Measurements from ENCODE around the gene AXL. TPM values are rescaled to one million over a fixed set of nuclear protein-coding genes. Genes with fewer than 3 reads are reported as not detected.
A peak's percentile ranks its signal among the peaks of the same experiment; 100 is the strongest.

Gene AXL
- total and polyA plus RNA-seq, 9 of the 15 experiments (the other 6 are each of a cell fraction or from before 2014, with no cell fraction given): 0.80 to 6.6 (median 1.6) TPM

DNA sequence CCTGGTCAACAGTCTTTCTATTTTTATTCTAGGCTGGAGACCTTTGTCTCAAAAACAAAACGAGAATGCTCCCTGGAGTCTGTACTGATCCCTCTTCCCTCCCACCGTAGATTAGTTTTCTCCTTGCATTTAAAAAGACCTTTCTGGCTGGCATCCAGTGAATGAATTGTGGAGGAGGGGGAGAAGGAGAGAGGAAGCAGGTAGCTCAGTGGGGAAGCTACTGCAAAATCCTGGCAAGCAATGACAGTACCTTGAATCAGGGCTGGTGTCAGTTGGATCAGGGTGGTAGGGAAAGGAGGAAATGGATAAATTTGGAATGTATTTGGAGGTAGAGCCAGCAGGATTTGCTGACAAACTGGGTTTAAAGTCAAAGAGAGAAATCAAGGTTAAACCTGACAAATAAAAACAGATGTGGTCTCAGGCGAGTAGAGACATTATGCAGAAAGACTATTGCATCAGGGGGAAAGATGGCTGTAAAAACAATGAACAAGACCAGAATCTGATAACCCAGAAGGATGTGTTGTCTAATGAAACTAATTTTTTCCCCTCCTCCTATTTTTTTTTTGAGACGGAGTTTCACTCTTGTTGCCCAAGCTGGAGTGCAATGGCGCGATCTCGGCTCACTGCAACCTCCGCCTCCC, 29.5 kb upstream of the AXL start:
- intact Hi-C loops (cut with micrococcal nuclease): no loop called here
- DNase-seq (ENCODE audit: extremely low read depth in 1 of 4, low spot score in 3 of 4) (no peak), FAIRE-seq (no peak), ATAC-seq (no peak)
- no peaks in the 10 kb centered on the region for H3K9me1 ChIP-seq (ENCODE audit: control insufficient read depth, insufficient read depth, low read length)
- no peak overlapping the region for H3K9ac ChIP-seq (ENCODE audit: insufficient read depth in 1 of 2, low read depth in 2 of 2, low read length in 2 of 2)
- no peak overlapping the region for H2AFZ ChIP-seq (ENCODE audit: low read depth, low read length)
- TF ChIP-seq SRF (CRISPR knock-in tag; IDR thresholded peaks at IDR 0.05) (no peak), ZNF324 (CRISPR knock-in tag; IDR thresholded peaks at IDR 0.05) (no peak), NFIC (IDR thresholded peaks at IDR 0.05) (peak; percentile 47)
- TF ChIP-seq, protein P1, sequence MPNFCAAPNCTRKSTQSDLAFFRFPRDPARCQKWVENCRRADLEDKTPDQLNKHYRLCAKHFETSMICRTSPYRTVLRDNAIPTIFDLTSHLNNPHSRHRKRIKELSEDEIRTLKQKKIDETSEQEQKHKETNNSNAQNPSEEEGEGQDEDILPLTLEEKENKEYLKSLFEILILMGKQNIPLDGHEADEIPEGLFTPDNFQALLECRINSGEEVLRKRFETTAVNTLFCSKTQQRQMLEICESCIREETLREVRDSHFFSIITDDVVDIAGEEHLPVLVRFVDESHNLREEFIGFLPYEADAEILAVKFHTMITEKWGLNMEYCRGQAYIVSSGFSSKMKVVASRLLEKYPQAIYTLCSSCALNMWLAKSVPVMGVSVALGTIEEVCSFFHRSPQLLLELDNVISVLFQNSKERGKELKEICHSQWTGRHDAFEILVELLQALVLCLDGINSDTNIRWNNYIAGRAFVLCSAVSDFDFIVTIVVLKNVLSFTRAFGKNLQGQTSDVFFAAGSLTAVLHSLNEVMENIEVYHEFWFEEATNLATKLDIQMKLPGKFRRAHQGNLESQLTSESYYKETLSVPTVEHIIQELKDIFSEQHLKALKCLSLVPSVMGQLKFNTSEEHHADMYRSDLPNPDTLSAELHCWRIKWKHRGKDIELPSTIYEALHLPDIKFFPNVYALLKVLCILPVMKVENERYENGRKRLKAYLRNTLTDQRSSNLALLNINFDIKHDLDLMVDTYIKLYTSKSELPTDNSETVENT (CRISPR knock-in tag; IDR thresholded peaks at IDR 0.05): no peak
- no peaks in the 10 kb centered on the region for H4K20me1 ChIP-seq (replicated peaks; ENCODE audit: control insufficient read depth, insufficient read depth, low read length)
- BruUV-seq (replicated peaks): no TSS peak
- CTCF ChIA-PET (ENCODE audit: low intra/inter-chr PET ratio): no interaction called here
- H3K4me3 ChIP-seq: no peak overlapping the region
- peaks cover 4 to 14% of the 10 kb centered on the region in 2 experiments; a peak in 2 of 5 replicates for H3K27me3 ChIP-seq (ENCODE audit: control insufficient read depth in 2 of 2, insufficient read depth in 2 of 2, low read length in 2 of 2)
- H3K4me1 ChIP-seq (replicated peaks in 1 of 2; ENCODE audit: control insufficient read depth in 2 of 2, insufficient read depth in 2 of 2, low read length in 2 of 2): peaks cover 5 to 13% of the 10 kb centered on the region in 2 experiments; a peak in 4 of 5 replicates
- WGBS (ENCODE audit: insufficient coverage, low coverage, missing lambda C conversion rate): 40% methylated on average over 8 of the region's 8 CpGs
- H3K27ac ChIP-seq (ENCODE audit: extremely low read depth, low read depth, low read length): no peak overlapping the region
- H3K9me3 ChIP-seq (replicated peaks; ENCODE audit: control insufficient read depth, insufficient read depth, low read depth, low read length): no peaks in the 10 kb centered on the region
- POLR2A ChIA-PET: no interaction called here
- in situ Hi-C loops (cut with MboI): no loop called here
- no peaks in the 10 kb centered on the region for H3K36me3 ChIP-seq (ENCODE audit: control insufficient read depth, insufficient read depth, low read length)
- H3K79me2 ChIP-seq (ENCODE audit: control insufficient read depth, insufficient read depth, low read length): no peaks in the 10 kb centered on the region
- no peak overlapping the region for H3K4me2 ChIP-seq (ENCODE audit: insufficient read depth, low read length)
